ENCODE results near the gene BIK. TPM values are rescaled to one million over a fixed set of nuclear protein-coding genes. Genes with fewer than 3 reads are reported as not detected.

The BIK gene
- polyA plus RNA-seq, 1 experiment = 0.09 TPM

GRCh38 chr22:43157874-43158546 is 47.5 kb downstream of the BIK start:
- Histone ChIP-seq H3K4me3 (ENCODE audit: low read depth, low read length) (no peak overlapping the region), H3K36me3 (ENCODE audit: control insufficient read depth, insufficient read depth, low read length) (peaks cover 21% of the 10 kb centered on the region), H3K27me3 (ENCODE audit: control insufficient read depth, insufficient read depth, low read length) (no peaks in the 10 kb centered on the region)
- ChIA-PET POLR2A (no interaction called here), CTCF (interaction anchor here (1.2 kb wide), 1 partner anchor 30 kb away, joined by 4 read pairs; no protein-coding TSS in a partner anchor)
- TF ChIP-seq CTCF (IDR thresholded peaks at IDR 0.05; ENCODE audit: insufficient read depth, low read depth, low read length) = no peak
- no peak for DNase-seq (ENCODE audit: low read depth)

- ChIA-PET CTCF (interaction anchor here (1.2 kb wide), 1 partner anchor 29 kb away, joined by 4 read pairs; no protein-coding TSS in a partner anchor), POLR2A (interaction anchor here (0.6 kb wide), 1 partner anchor 1212 kb away, joined by 4 read pairs; no protein-coding TSS in a partner anchor)
- TF ChIP-seq CTCF (IDR thresholded peaks at IDR 0.05; ENCODE audit: insufficient read depth, low read depth, low read length) = no peak
- Histone ChIP-seq H3K27me3 (ENCODE audit: control insufficient read depth, insufficient read depth, low read length) (no peaks in the 10 kb centered on the region), H3K36me3 (ENCODE audit: control insufficient read depth, insufficient read depth, low read length) (peaks cover 24% of the 10 kb centered on the region), H3K4me3 (ENCODE audit: low read depth, low read length) (no peak overlapping the region)
- no peak for DNase-seq (ENCODE audit: low read depth)
Observed at GRCh38 chr22:43158778-43159483, 48.4 kb downstream of the BIK start.

- CTCF ChIA-PET = no interaction called here
- Histone ChIP-seq H3K36me3 (ENCODE audit: control insufficient read depth, insufficient read depth, low read length) (peaks cover 24% of the 10 kb centered on the region), H3K4me3 (ENCODE audit: low read depth, low read length) (no peak overlapping the region), H3K27me3 (ENCODE audit: control insufficient read depth, insufficient read depth, low read length) (no peaks in the 10 kb centered on the region)
- POLR2A ChIA-PET = no interaction called here
- TF ChIP-seq CTCF (IDR thresholded peaks at IDR 0.05; ENCODE audit: insufficient read depth, low read depth, low read length) = peak; percentile 27; the same call in 1 of the 2 replicates
- DNase-seq (ENCODE audit: low read depth) = no peak
Observed at GRCh38 chr22:43159484-43160178, 49.1 kb downstream of the BIK start.

- TF ChIP-seq CTCF (IDR thresholded peaks at IDR 0.05; ENCODE audit: insufficient read depth, low read depth, low read length) = no peak
- H3K36me3 ChIP-seq (ENCODE audit: control insufficient read depth, insufficient read depth, low read length) = peaks cover 26% of the 10 kb centered on the region
- DNase-seq (ENCODE audit: low read depth) = no peak
- H3K4me3 ChIP-seq (ENCODE audit: low read depth, low read length) = no peak overlapping the region
- ChIA-PET POLR2A (no interaction called here), CTCF (no interaction called here)
- H3K27me3 ChIP-seq (ENCODE audit: control insufficient read depth, insufficient read depth, low read length) = no peaks in the 10 kb centered on the region
Observed at GRCh38 chr22:43160497-43161126, 50.1 kb downstream of the BIK start.
